ENCODE results near the gene RSKR. TPM values are rescaled to one million over a fixed set of nuclear protein-coding genes. Genes with fewer than 3 reads are reported as not detected.

The RSKR gene
- total and polyA plus RNA-seq, 9 of the 15 experiments (the other 6 are each of a cell fraction or from before 2014, with no cell fraction given), result 1.4 to 42.3 (median 16.2) TPM

- peak in 1 of 2 experiments; percentile 55; a peak in 2 of 4 replicates for TF ChIP-seq SRF (CRISPR knock-in tag; IDR thresholded peaks at IDR 0.05)
- peak; percentile 70 for TF ChIP-seq CXXC5 (CRISPR knock-in tag; IDR thresholded peaks at IDR 0.05)
- TF ChIP-seq SIN3B (IDR thresholded peaks at IDR 0.05; ENCODE audit: low read depth), result no peak
- TF ChIP-seq PHF8 (IDR thresholded peaks at IDR 0.05; ENCODE audit: borderline replicate concordance, low read length), result no peak; the same call in 1 of the 2 replicates
- TF ChIP-seq ELF4 (CRISPR knock-in tag; IDR thresholded peaks at IDR 0.05), result peak; percentile 35; the same call in 1 of the 2 replicates
- TF ChIP-seq, protein P1, sequence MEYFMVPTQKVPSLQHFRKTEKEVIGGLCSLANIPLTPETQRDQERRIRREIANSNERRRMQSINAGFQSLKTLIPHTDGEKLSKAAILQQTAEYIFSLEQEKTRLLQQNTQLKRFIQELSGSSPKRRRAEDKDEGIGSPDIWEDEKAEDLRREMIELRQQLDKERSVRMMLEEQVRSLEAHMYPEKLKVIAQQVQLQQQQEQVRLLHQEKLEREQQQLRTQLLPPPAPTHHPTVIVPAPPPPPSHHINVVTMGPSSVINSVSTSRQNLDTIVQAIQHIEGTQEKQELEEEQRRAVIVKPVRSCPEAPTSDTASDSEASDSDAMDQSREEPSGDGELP (CRISPR knock-in tag; IDR thresholded peaks at IDR 0.05; ENCODE audit: borderline replicate concordance), result peak; percentile 50; the same call in 1 of the 2 replicates
- TF ChIP-seq, protein P2, sequence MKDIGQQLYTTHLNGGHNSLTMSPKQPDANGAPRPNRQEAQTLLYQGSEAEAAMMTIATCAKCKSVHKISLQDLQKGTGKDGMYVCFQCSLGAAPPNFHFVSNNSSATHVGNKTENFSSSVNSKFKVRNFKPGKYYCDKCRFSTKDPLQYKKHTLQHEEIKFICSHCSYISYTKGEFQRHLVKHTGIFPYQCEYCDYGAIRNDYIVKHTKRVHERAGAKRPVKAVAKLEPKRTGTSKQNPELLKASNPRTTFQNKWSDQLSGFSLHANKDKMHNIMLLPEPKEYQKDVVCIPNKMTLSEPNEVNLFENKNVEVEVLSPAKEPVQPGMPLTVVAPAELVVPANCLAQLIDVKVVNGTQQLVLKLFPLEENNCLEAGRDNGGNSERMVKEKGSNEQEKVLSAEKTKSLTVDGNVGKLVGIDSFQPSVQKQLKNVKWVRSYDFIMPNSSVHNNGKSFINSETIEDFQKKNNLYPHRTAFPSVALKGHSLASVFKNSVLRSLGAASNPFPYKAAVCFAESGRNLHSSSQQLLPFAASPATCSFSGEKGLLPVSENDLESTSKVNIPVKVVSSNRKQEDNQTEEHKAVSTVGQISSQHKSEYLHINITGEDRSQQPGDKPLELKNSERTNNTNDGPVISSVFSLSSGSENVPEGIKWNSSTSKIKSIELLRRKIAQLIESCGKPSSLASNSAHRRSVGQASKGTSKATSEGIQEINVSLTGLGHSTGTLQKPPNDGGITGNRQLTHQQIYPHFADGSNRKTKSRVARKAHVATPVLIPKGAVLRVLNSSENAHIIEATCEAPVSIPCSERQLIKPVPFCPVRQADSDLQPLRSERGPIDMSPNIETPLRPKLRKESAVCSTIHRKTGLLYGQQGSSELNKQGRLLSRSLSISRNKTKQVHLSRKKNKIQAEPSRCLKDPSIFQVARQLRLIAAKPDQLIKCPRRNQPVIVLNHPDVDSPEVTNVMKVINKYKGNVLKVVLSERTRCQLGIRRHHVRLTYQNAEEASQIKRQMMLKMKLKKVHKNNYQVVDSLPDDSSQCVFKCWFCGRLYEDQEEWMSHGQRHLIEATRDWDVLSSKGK (CRISPR knock-in tag; IDR thresholded peaks at IDR 0.05), result no peak
- TF ChIP-seq, protein P3, sequence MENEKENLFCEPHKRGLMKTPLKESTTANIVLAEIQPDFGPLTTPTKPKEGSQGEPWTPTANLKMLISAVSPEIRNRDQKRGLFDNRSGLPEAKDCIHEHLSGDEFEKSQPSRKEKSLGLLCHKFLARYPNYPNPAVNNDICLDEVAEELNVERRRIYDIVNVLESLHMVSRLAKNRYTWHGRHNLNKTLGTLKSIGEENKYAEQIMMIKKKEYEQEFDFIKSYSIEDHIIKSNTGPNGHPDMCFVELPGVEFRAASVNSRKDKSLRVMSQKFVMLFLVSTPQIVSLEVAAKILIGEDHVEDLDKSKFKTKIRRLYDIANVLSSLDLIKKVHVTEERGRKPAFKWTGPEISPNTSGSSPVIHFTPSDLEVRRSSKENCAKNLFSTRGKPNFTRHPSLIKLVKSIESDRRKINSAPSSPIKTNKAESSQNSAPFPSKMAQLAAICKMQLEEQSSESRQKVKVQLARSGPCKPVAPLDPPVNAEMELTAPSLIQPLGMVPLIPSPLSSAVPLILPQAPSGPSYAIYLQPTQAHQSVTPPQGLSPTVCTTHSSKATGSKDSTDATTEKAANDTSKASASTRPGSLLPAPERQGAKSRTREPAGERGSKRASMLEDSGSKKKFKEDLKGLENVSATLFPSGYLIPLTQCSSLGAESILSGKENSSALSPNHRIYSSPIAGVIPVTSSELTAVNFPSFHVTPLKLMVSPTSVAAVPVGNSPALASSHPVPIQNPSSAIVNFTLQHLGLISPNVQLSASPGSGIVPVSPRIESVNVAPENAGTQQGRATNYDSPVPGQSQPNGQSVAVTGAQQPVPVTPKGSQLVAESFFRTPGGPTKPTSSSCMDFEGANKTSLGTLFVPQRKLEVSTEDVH (IDR thresholded peaks at IDR 0.05; ENCODE audit: low read depth, partially characterized antibody), result peak; percentile 33
- TF ChIP-seq, protein P4, sequence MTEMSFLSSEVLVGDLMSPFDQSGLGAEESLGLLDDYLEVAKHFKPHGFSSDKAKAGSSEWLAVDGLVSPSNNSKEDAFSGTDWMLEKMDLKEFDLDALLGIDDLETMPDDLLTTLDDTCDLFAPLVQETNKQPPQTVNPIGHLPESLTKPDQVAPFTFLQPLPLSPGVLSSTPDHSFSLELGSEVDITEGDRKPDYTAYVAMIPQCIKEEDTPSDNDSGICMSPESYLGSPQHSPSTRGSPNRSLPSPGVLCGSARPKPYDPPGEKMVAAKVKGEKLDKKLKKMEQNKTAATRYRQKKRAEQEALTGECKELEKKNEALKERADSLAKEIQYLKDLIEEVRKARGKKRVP (CRISPR knock-in tag; IDR thresholded peaks at IDR 0.05), result 0 out of 2 replicates have a peak, but pooled peaks have one; percentile 11
- peak; percentile 93 for TF ChIP-seq SP1 (CRISPR knock-in tag; IDR thresholded peaks at IDR 0.05)
Measured at GRCh38 chr17:28576758-28577465, 37.1 kb downstream of the RSKR start, which contains the start of gene ALDOC (continued).

Data from K562 (cell line).